Measurements from ENCODE around the gene CRAT. TPM values are rescaled to one million over a fixed set of nuclear protein-coding genes. Genes with fewer than 3 reads are reported as not detected.

The CRAT gene
- total RNA-seq, 2 experiments from 2014 or later, result 7.1 to 9.4 TPM

GRCh38 chr9:129136446-129137035 is 25.9 kb upstream of the CRAT start:
- Histone ChIP-seq H3K4me3 (ENCODE audit: low read length) (no peak overlapping the region), H3K27me3 (ENCODE audit: control insufficient read depth in 1 of 2, insufficient read depth in 2 of 2, low read length in 2 of 2) (no peaks in the 10 kb centered on the region), H3K4me1 (ENCODE audit: insufficient read depth, low read length) (peaks cover 29% of the 10 kb centered on the region), H3K9me3 (ENCODE audit: control insufficient read depth in 1 of 2, insufficient read depth in 1 of 2, low read length in 2 of 2) (no peaks in the 10 kb centered on the region), H3K36me3 (ENCODE audit: insufficient read depth, low read length) (peaks cover 51% of the 10 kb centered on the region), H3K27ac (ENCODE audit: low read depth in 1 of 2, low read length in 2 of 2) (no peak overlapping the region)
- TF ChIP-seq, protein P1, sequence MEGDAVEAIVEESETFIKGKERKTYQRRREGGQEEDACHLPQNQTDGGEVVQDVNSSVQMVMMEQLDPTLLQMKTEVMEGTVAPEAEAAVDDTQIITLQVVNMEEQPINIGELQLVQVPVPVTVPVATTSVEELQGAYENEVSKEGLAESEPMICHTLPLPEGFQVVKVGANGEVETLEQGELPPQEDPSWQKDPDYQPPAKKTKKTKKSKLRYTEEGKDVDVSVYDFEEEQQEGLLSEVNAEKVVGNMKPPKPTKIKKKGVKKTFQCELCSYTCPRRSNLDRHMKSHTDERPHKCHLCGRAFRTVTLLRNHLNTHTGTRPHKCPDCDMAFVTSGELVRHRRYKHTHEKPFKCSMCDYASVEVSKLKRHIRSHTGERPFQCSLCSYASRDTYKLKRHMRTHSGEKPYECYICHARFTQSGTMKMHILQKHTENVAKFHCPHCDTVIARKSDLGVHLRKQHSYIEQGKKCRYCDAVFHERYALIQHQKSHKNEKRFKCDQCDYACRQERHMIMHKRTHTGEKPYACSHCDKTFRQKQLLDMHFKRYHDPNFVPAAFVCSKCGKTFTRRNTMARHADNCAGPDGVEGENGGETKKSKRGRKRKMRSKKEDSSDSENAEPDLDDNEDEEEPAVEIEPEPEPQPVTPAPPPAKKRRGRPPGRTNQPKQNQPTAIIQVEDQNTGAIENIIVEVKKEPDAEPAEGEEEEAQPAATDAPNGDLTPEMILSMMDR (IDR thresholded peaks at IDR 0.05), result no peak
- intact Hi-C loops (cut with DNase I, micrococcal nuclease), result loop anchor here (5.0 to 10.0 kb wide), 2 partner anchors 601 to 1098 kb away; no protein-coding TSS in a partner anchor
- ATAC-seq (ENCODE audit: poor library complexity) (no peak), DNase-seq (no peak)
- Mint-ChIP-seq H3K27me3 (no peaks in the 10 kb centered on the region), H3K4me1 (ENCODE audit: low read depth) (peaks cover 27% of the 10 kb centered on the region), H3K9me3 (no peaks in the 10 kb centered on the region), H3K27ac (no peak overlapping the region), H3K36me3 (ENCODE audit: low read depth) (peaks cover 59% of the 10 kb centered on the region), H3K4me3 (no peak overlapping the region)
- POLR2A ChIA-PET, result no interaction called here
- CTCF ChIA-PET, result interaction anchor here (3.1 kb wide), 1 partner anchor 474 kb away, joined by 7 read pairs; no protein-coding TSS in a partner anchor

DNA sequence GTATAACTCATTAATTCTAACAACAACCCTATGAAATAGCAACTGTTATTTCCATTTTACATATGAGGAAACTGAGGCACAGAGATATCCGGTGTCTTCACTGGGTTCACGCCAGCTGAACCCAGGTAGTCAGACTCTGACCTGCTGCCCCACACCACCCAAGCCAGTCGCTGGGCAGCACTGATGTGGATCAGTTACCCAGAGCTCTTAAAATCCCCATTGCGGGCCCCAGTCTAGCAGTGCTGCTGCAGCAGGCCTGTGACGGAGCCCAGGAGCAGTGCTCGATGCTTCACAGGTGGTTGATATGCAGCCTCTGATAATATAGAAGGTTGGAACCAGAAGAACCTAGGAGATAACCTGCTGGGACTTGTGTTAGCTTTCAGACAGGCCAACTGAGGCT is 24.9 kb upstream of the CRAT start:
- Histone ChIP-seq H3K27ac (ENCODE audit: low read depth in 1 of 2, low read length in 2 of 2) (no peak overlapping the region), H3K4me1 (ENCODE audit: insufficient read depth, low read length) (peaks cover 25% of the 10 kb centered on the region), H3K36me3 (ENCODE audit: insufficient read depth, low read length) (peaks cover 59% of the 10 kb centered on the region), H3K27me3 (ENCODE audit: control insufficient read depth in 1 of 2, insufficient read depth in 2 of 2, low read length in 2 of 2) (no peaks in the 10 kb centered on the region), H3K4me3 (ENCODE audit: low read length) (no peak overlapping the region), H3K9me3 (ENCODE audit: control insufficient read depth in 1 of 2, insufficient read depth in 1 of 2, low read length in 2 of 2) (no peaks in the 10 kb centered on the region)
- ChIA-PET CTCF (interaction anchor here (3.1 kb wide), 1 partner anchor 475 kb away, joined by 7 read pairs; no protein-coding TSS in a partner anchor), POLR2A (interaction anchor here (1.4 kb wide), 1 partner anchor 489 kb away, joined by 4 read pairs; no protein-coding TSS in a partner anchor)
- Mint-ChIP-seq H3K4me3 (no peak overlapping the region), H3K36me3 (ENCODE audit: low read depth) (peaks cover 68% of the 10 kb centered on the region), H3K27ac (no peak overlapping the region), H3K9me3 (no peaks in the 10 kb centered on the region), H3K27me3 (no peaks in the 10 kb centered on the region), H3K4me1 (ENCODE audit: low read depth) (peaks cover 20% of the 10 kb centered on the region)
- ATAC-seq (ENCODE audit: poor library complexity) (no peak), DNase-seq (no peak)
- TF ChIP-seq, protein P1 (IDR thresholded peaks at IDR 0.05), result no peak
- intact Hi-C loops (cut with DNase I, micrococcal nuclease), result loop anchor here (5.0 to 10.0 kb wide), 2 partner anchors 602 to 1099 kb away; no protein-coding TSS in a partner anchor

- H3K4me3 ChIP-seq (ENCODE audit: low read length), result no peak overlapping the region
- no peak overlapping the region for H3K27ac ChIP-seq (ENCODE audit: low read depth in 1 of 2, low read length in 2 of 2)
- Mint-ChIP-seq H3K4me3 (no peak overlapping the region), H3K27ac (no peak overlapping the region), H3K4me1 (ENCODE audit: low read depth) (peaks cover 7% of the 10 kb centered on the region), H3K9me3 (no peaks in the 10 kb centered on the region), H3K36me3 (ENCODE audit: low read depth) (peaks cover 73% of the 10 kb centered on the region), H3K27me3 (no peaks in the 10 kb centered on the region)
- ChIA-PET CTCF (interaction anchor here (1.4 to 4.3 kb wide), 2 partner anchors 11 to 126 kb away, joined by 4 to 57 read pairs; no protein-coding TSS in a partner anchor), POLR2A (no interaction called here)
- H3K9me3 ChIP-seq (ENCODE audit: control insufficient read depth in 1 of 2, insufficient read depth in 1 of 2, low read length in 2 of 2), result no peaks in the 10 kb centered on the region
- H3K36me3 ChIP-seq (ENCODE audit: insufficient read depth, low read length), result peaks cover 65% of the 10 kb centered on the region
- intact Hi-C loops (cut with DNase I, micrococcal nuclease), result loop anchor here in 1 of 2 experiments (10.0 kb wide), 1 partner anchor 1102 kb away; no protein-coding TSS in a partner anchor
- peaks cover 12% of the 10 kb centered on the region for H3K4me1 ChIP-seq (ENCODE audit: insufficient read depth, low read length)
- ATAC-seq (ENCODE audit: poor library complexity) (no peak), DNase-seq (no peak)
- TF ChIP-seq, protein P1 (IDR thresholded peaks at IDR 0.05), result no peak
- H3K27me3 ChIP-seq (ENCODE audit: control insufficient read depth in 1 of 2, insufficient read depth in 2 of 2, low read length in 2 of 2), result no peaks in the 10 kb centered on the region
Measured at GRCh38 chr9:129133082-129133481, 22.5 kb upstream of the CRAT start.
